K562 (cell line): ENCODE results near the gene PSMB11. TPM values are rescaled to one million over a fixed set of nuclear protein-coding genes. Genes with fewer than 3 reads are reported as not detected.
A peak's percentile ranks its signal among the peaks of the same experiment; 100 is the strongest.

ENCODE experiments used
- ATF1 ChIP-seq, 2 experiments: fragments of 450-650 bp in 1 of 2; IDR thresholded peaks; 2 replicates each; pipeline ENCODE4 v1.6.1; 2016; ENCODE audit warnings: missing compliant biosample characterization in 1 of 2, missing genetic modification characterization in 1 of 2
- CBX3 ChIP-seq, 2 experiments: IDR thresholded peaks; 1 replicate in 1 of 2; 2 replicates in 1 of 2; pipeline ENCODE4 v1.6.1; 2012; ENCODE audit warnings: inconsistent platforms in 2 of 2, low read length in 2 of 2, borderline replicate concordance in 1 of 2, control low read depth in 1 of 2
- CREB1 ChIP-seq, 2 experiments: sonication (generic) in 1 of 2; formaldehyde crosslinking in 1 of 2; IDR thresholded peaks; 2 replicates each; pipeline versions ENCODE4 v1.6.1 to v1.8.0; 2012 to 2022; ENCODE audit warnings: inconsistent platforms in 1 of 2, mild to moderate bottlenecking in 1 of 2, missing genetic modification reagents in 1 of 2, moderate library complexity in 1 of 2
- CTBP1 ChIP-seq: fragments of 450-650 bp; IDR thresholded peaks from 2 replicates; pipeline ENCODE4 v1.6.1; 2016; ENCODE audit warnings: borderline replicate concordance
- FOXK1 ChIP-seq: sonication (generic); formaldehyde crosslinking; IDR thresholded peaks from 2 replicates; pipeline ENCODE4 v1.8.0; 2022; ENCODE audit warnings: missing genetic modification reagents, mild to moderate bottlenecking, borderline replicate concordance
- FOXK2 ChIP-seq, 2 experiments: fragments of 450-650 bp; IDR thresholded peaks in 1 of 2; conservative IDR thresholded peaks in 1 of 2; 2 replicates each; pipeline ENCODE4 v1.6.1; 2016; ENCODE audit warnings: low read depth in 2 of 2, mild to moderate bottlenecking in 1 of 2
- KLF10 ChIP-seq: fragments of 250-450 bp; sonication (Bioruptor Pico); IDR thresholded peaks from 2 replicates; pipeline ENCODE4 v1.6.1; 2021; ENCODE audit warnings: matching md5 sums
- L3MBTL2 ChIP-seq: fragments of 450-650 bp; IDR thresholded peaks from 2 replicates; pipeline ENCODE4 v1.6.1; 2016; ENCODE audit warnings: mild to moderate bottlenecking, moderate library complexity
- MCM3 ChIP-seq: fragments of 450-650 bp; IDR thresholded peaks from 2 replicates; pipeline ENCODE4 v1.6.1; 2016
- NFATC3 ChIP-seq: fragments of 450-650 bp; IDR thresholded peaks from 2 replicates; pipeline ENCODE4 v1.6.1; 2017; ENCODE audit warnings: mild to moderate bottlenecking
- NR2C1 ChIP-seq, 2 experiments: fragments of 450-650 bp; IDR thresholded peaks; 2 replicates each; pipeline ENCODE4 v1.6.1; 2017; ENCODE audit warnings: mild to moderate bottlenecking in 2 of 2, antibody characterized with exemption in 1 of 2, inconsistent platforms in 1 of 2, missing compliant biosample characterization in 1 of 2, missing genetic modification characterization in 1 of 2
- SIX5 ChIP-seq, 2 experiments: IDR thresholded peaks; 2 replicates each; pipeline ENCODE4 v1.6.1; 2011; ENCODE audit warnings: low read length in 2 of 2, borderline replicate concordance in 1 of 2, low read depth in 1 of 2, mild to moderate bottlenecking in 1 of 2, moderate library complexity in 1 of 2; ENCODE audit not compliant: insufficient read depth in 1 of 2
- U2AF2 ChIP-seq: fragments of 200-400 bp; formaldehyde crosslinking; optimal IDR thresholded peaks from 2 replicates; pipeline ENCODE3; 2017; ENCODE audit warnings: low read depth, mild to moderate bottlenecking, low read length
- ZNF274 ChIP-seq: IDR thresholded peaks from 2 replicates; pipeline ENCODE4 v1.6.1; 2011; ENCODE audit warnings: low read depth, mild to moderate bottlenecking, low read length, moderate library complexity, borderline replicate concordance
- ZNF444 ChIP-seq: fragments of 250-450 bp; sonication (Bioruptor Pico); IDR thresholded peaks from 2 replicates; pipeline ENCODE4 v1.4.0; 2020; ENCODE audit warnings: mild to moderate bottlenecking, moderate library complexity
- ZNF830 ChIP-seq: fragments of 250-450 bp; sonication (Bioruptor Pico); IDR thresholded peaks from 2 replicates; pipeline ENCODE4 v1.5.0; 2021; ENCODE audit warnings: mild to moderate bottlenecking
- polyA plus RNA-seq, 8 experiments: library from polyadenylated mRNA; depleted of rRNA in 4 of 8; stranded (reverse) in 5 of 8; unstranded in 3 of 8; fragments of >200 nt; fragmentation: Nextera tagmentation in 2 of 8; fragmentation: Illumina TruSeq in 1 of 8; extraction: Ambion mirVana in 2 of 8; extraction: Trizol in 1 of 8; gene quantifications; 2 replicates each; pipeline versions ENCODE4 v1.2.1 to v1.2.3, GENCODE V29; 2011 to 2014; ENCODE audit warnings: inconsistent platforms in 1 of 8, missing spikeins in 1 of 8
- total RNA-seq, 7 experiments: library from RNA; depleted of rRNA in 6 of 7; stranded (reverse); fragments of >200 nt in 6 of 7; fragmentation: Illumina TruSeq in 2 of 7; extraction: Trizol in 2 of 7; gene quantifications; 2 replicates each; pipeline versions ENCODE4 v1.2.1 to v1.2.3, GENCODE V29; 2011 to 2021; ENCODE audit warnings: low replicate concordance in 1 of 7
- TF ChIP-seq, protein P1 (sequence below): sonication (generic); formaldehyde crosslinking; IDR thresholded peaks from 2 replicates; pipeline ENCODE4 v1.8.1; 2023; ENCODE audit warnings: mild to moderate bottlenecking, missing genetic modification reagents
- TF ChIP-seq, protein P2 (sequence below): fragments of 450-650 bp; IDR thresholded peaks from 2 replicates; pipeline ENCODE4 v1.6.1; 2014; ENCODE audit warnings: low read depth, mild to moderate bottlenecking, moderate library complexity, borderline replicate concordance
- TF ChIP-seq, protein P3 (sequence below), 2 experiments: fragments of 450-650 bp; IDR thresholded peaks; 2 replicates each; pipeline ENCODE4 v1.6.1; 2018; ENCODE audit warnings: mild to moderate bottlenecking in 2 of 2, low read depth in 1 of 2; ENCODE audit not compliant: partially characterized antibody in 2 of 2

PSMB11 gene
- total and polyA plus RNA-seq, 9 of the 15 experiments (the other 6 are each of a cell fraction or from before 2014, with no cell fraction given): not detected

DNA sequence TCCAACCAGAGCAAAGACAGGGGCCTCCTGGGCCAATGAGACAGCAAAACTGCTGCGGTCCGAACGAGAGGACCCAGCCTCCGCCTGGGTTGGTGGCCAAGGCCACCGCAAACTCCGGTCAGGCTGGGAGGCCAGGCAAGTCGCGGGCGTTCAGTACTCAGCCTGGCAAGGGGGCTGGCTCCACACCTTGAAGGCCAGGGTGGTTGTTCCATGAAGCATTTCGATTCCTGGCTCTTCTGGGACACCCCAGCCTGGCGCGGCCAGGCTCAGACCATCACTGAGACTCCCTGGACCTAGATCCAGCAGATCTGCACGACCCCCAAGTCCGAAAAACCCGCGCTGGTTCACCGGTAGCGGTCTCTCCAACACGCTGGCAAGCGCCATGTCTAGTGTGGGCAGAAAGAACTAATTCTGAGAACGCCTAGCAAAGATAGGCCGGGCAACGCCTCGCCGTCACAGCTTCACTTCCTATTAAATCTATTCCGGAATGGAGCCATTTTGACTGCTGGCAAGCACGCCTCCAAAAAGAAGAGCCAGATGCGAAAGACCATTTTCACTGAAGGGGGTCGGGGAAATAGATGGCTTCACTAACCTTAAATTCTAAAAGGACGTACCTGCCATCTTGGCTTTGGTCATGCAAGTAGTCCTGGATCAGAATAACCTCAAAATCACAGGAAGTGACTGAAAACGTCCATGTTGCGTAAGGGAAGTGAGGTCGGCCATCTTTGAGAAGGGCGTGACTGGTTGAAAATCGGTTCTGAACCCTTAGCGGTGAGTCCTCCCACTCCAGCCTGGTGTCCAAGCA lies 7.3 kb upstream of the PSMB11 start, which contains the start of gene PSMB5 (continued):
- TF ChIP-seq ZNF274 (no peak), CBX3 (IDR thresholded peaks at IDR 0.05; ENCODE audit: borderline replicate concordance in 1 of 2, low read length in 2 of 2) (no peak), SIX5 (IDR thresholded peaks at IDR 0.05; ENCODE audit: borderline replicate concordance in 1 of 2, insufficient read depth in 1 of 2, low read depth in 1 of 2, low read length in 2 of 2) (peak; percentile 67 to 76), NR2C1 (IDR thresholded peaks at IDR 0.05) (peak; percentile 95), NR2C1 (tag; IDR thresholded peaks at IDR 0.05) (peak; percentile 96), ATF1 (CRISPR knock-in tag; IDR thresholded peaks at IDR 0.05) (no peak), ATF1 (tag; IDR thresholded peaks at IDR 0.05) (peak; percentile 97), L3MBTL2 (0 out of 2 replicates have a peak, but pooled peaks have one; percentile 19), MCM3 (no peak), KLF10 (CRISPR knock-in tag) (no peak), FOXK1 (CRISPR knock-in tag) (no peak), FOXK2 (conservative IDR thresholded peaks at IDR 0.05 in 1 of 2, IDR thresholded peaks at IDR 0.05 in 1 of 2; ENCODE audit: low read depth in 2 of 2) (peak in 1 of 2 experiments; percentile 60; a peak in 1 of 4 replicates), CTBP1 (no peak; the same call in 1 of the 2 replicates), ZNF444 (CRISPR knock-in tag) (no peak), CREB1 (IDR thresholded peaks at IDR 0.05) (peak; percentile 78; the same call in 1 of the 2 replicates), CREB1 (CRISPR knock-in tag; IDR thresholded peaks at IDR 0.05) (no peak), U2AF2 (no peak), ZNF830 (no peak), NFATC3 (no peak)
- TF ChIP-seq, protein P1, sequence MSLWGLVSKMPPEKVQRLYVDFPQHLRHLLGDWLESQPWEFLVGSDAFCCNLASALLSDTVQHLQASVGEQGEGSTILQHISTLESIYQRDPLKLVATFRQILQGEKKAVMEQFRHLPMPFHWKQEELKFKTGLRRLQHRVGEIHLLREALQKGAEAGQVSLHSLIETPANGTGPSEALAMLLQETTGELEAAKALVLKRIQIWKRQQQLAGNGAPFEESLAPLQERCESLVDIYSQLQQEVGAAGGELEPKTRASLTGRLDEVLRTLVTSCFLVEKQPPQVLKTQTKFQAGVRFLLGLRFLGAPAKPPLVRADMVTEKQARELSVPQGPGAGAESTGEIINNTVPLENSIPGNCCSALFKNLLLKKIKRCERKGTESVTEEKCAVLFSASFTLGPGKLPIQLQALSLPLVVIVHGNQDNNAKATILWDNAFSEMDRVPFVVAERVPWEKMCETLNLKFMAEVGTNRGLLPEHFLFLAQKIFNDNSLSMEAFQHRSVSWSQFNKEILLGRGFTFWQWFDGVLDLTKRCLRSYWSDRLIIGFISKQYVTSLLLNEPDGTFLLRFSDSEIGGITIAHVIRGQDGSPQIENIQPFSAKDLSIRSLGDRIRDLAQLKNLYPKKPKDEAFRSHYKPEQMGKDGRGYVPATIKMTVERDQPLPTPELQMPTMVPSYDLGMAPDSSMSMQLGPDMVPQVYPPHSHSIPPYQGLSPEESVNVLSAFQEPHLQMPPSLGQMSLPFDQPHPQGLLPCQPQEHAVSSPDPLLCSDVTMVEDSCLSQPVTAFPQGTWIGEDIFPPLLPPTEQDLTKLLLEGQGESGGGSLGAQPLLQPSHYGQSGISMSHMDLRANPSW (CRISPR knock-in tag): no peak
- TF ChIP-seq, protein P2, sequence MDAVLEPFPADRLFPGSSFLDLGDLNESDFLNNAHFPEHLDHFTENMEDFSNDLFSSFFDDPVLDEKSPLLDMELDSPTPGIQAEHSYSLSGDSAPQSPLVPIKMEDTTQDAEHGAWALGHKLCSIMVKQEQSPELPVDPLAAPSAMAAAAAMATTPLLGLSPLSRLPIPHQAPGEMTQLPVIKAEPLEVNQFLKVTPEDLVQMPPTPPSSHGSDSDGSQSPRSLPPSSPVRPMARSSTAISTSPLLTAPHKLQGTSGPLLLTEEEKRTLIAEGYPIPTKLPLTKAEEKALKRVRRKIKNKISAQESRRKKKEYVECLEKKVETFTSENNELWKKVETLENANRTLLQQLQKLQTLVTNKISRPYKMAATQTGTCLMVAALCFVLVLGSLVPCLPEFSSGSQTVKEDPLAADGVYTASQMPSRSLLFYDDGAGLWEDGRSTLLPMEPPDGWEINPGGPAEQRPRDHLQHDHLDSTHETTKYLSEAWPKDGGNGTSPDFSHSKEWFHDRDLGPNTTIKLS: peak; percentile 69; the same call in 1 of the 2 replicates
- TF ChIP-seq, protein P3, sequence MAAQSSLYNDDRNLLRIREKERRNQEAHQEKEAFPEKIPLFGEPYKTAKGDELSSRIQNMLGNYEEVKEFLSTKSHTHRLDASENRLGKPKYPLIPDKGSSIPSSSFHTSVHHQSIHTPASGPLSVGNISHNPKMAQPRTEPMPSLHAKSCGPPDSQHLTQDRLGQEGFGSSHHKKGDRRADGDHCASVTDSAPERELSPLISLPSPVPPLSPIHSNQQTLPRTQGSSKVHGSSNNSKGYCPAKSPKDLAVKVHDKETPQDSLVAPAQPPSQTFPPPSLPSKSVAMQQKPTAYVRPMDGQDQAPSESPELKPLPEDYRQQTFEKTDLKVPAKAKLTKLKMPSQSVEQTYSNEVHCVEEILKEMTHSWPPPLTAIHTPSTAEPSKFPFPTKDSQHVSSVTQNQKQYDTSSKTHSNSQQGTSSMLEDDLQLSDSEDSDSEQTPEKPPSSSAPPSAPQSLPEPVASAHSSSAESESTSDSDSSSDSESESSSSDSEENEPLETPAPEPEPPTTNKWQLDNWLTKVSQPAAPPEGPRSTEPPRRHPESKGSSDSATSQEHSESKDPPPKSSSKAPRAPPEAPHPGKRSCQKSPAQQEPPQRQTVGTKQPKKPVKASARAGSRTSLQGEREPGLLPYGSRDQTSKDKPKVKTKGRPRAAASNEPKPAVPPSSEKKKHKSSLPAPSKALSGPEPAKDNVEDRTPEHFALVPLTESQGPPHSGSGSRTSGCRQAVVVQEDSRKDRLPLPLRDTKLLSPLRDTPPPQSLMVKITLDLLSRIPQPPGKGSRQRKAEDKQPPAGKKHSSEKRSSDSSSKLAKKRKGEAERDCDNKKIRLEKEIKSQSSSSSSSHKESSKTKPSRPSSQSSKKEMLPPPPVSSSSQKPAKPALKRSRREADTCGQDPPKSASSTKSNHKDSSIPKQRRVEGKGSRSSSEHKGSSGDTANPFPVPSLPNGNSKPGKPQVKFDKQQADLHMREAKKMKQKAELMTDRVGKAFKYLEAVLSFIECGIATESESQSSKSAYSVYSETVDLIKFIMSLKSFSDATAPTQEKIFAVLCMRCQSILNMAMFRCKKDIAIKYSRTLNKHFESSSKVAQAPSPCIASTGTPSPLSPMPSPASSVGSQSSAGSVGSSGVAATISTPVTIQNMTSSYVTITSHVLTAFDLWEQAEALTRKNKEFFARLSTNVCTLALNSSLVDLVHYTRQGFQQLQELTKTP (IDR thresholded peaks at IDR 0.05; ENCODE audit: low read depth in 1 of 2, partially characterized antibody in 2 of 2): no peak
